Neural progenitor cell (in vitro differentiated cells): ENCODE measurements around the gene SP6.

Source experiments
- EZH2 ChIP-seq: fragments of 200-600 bp; sonication (generic); IDR thresholded peaks from 2 replicates; pipeline ENCODE4 v1.6.1; 2017; ENCODE audit warnings: antibody characterized with exemption, mild to moderate bottlenecking, moderate library complexity
- EZH2phosphoT487 ChIP-seq: fragments of 200-600 bp; sonication (generic); IDR thresholded peaks from 2 replicates; pipeline ENCODE4 v1.6.1; 2017; ENCODE audit warnings: antibody characterized with exemption
- TF ChIP-seq, protein P1 (sequence below): fragments of 200-600 bp; sonication (generic); IDR thresholded peaks from 2 replicates; pipeline ENCODE4 v1.5.1; 2017; ENCODE audit warnings: antibody characterized with exemption, mild to moderate bottlenecking

- TF ChIP-seq EZH2 (no peak), EZH2phosphoT487 (no peak)
- TF ChIP-seq, protein P1, sequence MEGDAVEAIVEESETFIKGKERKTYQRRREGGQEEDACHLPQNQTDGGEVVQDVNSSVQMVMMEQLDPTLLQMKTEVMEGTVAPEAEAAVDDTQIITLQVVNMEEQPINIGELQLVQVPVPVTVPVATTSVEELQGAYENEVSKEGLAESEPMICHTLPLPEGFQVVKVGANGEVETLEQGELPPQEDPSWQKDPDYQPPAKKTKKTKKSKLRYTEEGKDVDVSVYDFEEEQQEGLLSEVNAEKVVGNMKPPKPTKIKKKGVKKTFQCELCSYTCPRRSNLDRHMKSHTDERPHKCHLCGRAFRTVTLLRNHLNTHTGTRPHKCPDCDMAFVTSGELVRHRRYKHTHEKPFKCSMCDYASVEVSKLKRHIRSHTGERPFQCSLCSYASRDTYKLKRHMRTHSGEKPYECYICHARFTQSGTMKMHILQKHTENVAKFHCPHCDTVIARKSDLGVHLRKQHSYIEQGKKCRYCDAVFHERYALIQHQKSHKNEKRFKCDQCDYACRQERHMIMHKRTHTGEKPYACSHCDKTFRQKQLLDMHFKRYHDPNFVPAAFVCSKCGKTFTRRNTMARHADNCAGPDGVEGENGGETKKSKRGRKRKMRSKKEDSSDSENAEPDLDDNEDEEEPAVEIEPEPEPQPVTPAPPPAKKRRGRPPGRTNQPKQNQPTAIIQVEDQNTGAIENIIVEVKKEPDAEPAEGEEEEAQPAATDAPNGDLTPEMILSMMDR: no peak
Observed at GRCh38 chr17:47815106-47815918, 35.7 kb downstream of the SP6 start.
